GM12872 (cell line): ENCODE measurements around the gene DHCR24.

Experiments
- TF ChIP-seq, protein P1 (sequence below): IDR thresholded peaks from 3 replicates; pipeline ENCODE4 v1.5.1; 2011; ENCODE audit warnings: low read depth, mild to moderate bottlenecking, low read length, moderate library complexity; ENCODE audit not compliant: insufficient read depth

The DHCR24 gene

DNA sequence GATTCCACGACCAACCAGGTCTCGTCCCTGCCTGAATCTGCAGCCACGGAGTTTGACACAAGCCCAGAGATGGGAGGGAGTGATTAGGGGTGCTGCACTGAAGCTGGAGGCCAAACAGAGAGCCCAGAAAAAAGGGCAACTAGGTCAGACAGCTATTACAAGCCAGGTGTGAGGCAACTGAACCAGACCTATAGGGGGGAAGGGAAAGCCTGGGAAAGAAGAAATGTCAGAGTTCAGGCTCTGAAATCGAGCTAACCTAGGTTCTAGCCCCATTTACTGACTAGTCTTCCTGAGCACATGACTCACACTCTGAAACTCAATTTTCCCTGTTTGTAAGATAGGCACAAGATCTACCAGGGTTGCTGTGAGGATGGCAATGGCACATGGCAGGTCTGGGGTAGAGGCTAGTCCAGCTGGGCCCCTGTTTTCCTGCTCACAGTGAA, 1.7 kb downstream of the DHCR24 start:
- TF ChIP-seq, protein P1, sequence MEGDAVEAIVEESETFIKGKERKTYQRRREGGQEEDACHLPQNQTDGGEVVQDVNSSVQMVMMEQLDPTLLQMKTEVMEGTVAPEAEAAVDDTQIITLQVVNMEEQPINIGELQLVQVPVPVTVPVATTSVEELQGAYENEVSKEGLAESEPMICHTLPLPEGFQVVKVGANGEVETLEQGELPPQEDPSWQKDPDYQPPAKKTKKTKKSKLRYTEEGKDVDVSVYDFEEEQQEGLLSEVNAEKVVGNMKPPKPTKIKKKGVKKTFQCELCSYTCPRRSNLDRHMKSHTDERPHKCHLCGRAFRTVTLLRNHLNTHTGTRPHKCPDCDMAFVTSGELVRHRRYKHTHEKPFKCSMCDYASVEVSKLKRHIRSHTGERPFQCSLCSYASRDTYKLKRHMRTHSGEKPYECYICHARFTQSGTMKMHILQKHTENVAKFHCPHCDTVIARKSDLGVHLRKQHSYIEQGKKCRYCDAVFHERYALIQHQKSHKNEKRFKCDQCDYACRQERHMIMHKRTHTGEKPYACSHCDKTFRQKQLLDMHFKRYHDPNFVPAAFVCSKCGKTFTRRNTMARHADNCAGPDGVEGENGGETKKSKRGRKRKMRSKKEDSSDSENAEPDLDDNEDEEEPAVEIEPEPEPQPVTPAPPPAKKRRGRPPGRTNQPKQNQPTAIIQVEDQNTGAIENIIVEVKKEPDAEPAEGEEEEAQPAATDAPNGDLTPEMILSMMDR, result no peak

DNA sequence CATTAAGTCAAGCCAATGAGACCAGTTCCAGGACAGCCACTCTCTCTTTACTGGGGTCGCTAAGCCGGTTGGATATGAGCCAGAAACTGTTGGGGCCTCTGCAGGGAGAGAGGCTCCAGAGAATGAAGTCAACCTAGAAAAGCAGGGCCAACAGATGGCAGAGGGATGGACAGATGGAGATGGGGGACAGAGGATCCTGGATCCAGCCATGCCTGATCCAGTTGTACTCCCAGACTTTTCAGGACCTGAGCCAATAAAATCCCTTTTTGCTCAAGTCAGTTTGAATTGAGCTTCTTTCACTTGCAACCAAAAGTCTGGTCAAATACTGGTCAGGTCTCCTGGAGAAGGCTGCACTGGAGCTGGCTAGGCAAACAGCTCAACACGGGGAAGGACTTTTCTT, 2.2 kb downstream of the DHCR24 start:
- TF ChIP-seq, protein P1, result no peak

DNA sequence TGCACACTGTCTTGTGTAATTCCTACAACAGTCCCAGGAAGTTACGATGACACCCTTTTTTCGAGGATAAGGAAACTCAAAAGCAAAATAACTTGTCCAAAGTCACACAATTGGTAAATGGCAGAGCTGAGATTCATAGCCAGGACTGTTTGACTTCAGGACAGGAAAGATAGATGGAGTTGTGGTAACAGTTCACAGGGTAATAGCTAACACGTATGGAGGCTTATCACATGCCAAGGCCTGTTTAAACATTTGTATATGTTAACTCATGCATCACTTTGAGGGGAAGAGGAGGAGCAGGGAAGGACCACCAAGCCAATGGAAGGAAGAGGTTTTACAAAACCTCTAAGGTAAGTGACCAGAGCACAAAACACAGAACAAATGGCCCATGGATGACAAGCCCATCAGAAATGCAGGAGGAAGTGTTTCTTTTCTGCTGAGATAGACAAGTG, 2.8 kb downstream of the DHCR24 start:
- TF ChIP-seq, protein P1, result no peak

DNA sequence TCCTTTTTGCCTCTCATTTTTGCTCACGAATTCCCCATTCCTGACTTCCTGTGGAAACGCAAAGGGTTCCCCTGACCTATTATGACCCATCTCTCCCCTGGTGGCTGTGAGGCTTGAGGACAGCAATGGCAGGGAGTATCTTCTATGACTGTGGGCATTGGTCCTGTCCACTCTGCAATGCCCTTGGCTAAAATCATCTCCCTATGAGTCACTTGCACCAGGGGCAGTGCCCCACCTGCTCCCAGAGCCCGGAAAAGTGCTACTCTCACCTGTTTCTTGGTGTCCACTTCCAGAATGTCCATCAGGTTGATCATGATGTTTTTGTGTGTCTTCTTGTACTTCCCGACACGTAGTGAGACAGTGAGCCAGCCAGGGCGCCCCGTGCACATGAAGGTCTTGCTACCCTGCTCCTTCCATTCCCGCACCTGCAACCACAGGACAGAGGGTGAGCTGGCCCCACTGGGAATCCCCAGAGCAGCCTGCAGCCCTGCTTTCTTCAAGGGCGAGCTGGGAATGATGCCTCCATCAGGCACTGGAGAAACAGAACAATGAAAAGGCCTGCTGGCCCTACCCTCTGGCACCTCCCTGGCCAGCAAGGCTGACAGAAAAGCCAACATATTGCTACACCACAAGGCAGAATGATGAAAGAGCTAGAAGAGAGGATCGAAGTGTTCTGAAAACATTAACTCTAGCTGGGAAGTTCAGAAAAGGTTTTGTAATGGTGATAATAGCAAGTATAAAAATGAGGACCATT, 3.5 kb downstream of the DHCR24 start:
- TF ChIP-seq, protein P1, result no peak

DNA sequence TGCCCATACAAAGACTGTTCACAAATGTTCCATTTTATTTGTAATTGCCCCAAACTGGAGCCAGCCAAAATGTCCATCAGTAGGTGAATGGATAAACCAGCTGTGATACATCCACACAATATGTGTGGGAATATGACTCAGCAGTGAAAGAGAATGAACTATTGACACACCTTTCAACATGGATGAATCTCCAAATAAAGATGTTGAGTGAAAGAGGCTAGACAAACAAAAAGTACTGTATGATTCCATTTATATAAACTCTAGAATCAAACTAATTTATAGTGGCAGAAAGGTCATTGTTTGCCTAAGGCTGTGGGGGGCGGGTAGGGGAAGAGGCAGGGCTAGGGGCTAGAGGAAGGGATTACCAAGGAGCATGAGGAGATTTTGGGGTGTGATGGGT, 4.5 kb downstream of the DHCR24 start:
- TF ChIP-seq, protein P1, result no peak

DNA sequence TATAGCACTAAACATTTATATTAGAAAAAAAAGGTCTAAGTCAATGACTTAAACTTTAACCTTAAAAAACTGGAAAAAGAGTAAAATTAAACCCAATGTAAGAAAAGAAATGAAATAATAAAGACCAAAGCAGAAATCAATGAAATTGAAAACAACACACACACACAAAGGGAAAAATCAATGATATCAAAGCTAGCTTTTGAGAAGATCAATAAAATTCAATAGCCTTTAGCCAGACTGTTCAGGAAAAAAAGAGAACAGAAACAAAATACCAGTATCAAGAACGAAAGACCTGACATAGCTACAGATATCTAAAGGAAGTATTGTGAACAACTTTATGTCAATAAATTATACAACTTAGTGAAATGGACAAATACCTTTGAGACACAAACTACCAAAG, 7.1 kb downstream of the DHCR24 start:
- TF ChIP-seq, protein P1, result no peak

DNA sequence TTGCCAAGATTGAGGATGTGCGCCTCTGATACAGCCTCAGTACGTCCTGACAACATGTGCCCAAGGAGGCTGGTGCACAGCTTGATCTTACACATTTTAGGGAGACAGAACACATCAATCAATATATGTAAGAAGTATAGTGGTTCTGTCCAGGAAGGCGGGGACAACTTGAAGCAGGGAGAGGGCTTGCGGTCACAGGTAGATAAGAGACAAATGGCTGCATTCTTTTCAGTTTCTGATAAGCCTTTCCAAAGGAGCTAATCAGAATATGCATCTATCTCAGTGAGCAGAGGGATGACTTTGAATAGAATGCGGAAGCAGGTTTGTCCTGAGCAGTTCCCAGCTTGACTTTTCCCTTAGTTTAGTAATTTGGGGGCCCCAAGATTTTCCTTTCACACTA, 10.2 kb downstream of the DHCR24 start:
- TF ChIP-seq, protein P1, result no peak
